GM12873 (cell line): ENCODE results near the gene SFR1.

Source experiments
- TF ChIP-seq, protein P1 (sequence below): IDR thresholded peaks from 2 replicates; pipeline ENCODE4 v1.5.1; 2012; ENCODE audit warnings: low read depth, mild to moderate bottlenecking, moderate library complexity, low read length, control low read depth; ENCODE audit not compliant: insufficient read depth; ENCODE audit errors: missing control alignments

Gene SFR1

DNA sequence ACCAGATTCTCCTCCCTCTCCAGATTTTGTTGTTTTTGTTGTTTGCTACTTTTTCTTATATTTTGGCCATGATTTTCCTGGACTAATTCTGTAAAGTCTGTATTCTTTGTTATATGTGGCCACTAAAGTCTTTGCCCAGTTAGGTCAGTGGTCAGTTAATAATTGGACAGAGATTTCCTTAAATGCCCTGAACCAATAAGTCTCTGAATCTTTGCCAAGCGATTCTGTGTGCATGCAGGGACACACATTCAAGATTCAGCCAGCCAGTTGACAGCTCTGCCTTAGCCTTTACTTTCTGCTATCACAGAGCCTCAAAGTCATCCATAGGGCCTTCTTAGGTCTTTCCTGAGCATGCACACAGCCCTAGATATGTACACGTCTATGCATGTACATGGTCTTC lies 25.3 kb upstream of the SFR1 start:
- TF ChIP-seq, protein P1, sequence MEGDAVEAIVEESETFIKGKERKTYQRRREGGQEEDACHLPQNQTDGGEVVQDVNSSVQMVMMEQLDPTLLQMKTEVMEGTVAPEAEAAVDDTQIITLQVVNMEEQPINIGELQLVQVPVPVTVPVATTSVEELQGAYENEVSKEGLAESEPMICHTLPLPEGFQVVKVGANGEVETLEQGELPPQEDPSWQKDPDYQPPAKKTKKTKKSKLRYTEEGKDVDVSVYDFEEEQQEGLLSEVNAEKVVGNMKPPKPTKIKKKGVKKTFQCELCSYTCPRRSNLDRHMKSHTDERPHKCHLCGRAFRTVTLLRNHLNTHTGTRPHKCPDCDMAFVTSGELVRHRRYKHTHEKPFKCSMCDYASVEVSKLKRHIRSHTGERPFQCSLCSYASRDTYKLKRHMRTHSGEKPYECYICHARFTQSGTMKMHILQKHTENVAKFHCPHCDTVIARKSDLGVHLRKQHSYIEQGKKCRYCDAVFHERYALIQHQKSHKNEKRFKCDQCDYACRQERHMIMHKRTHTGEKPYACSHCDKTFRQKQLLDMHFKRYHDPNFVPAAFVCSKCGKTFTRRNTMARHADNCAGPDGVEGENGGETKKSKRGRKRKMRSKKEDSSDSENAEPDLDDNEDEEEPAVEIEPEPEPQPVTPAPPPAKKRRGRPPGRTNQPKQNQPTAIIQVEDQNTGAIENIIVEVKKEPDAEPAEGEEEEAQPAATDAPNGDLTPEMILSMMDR = no peak

DNA sequence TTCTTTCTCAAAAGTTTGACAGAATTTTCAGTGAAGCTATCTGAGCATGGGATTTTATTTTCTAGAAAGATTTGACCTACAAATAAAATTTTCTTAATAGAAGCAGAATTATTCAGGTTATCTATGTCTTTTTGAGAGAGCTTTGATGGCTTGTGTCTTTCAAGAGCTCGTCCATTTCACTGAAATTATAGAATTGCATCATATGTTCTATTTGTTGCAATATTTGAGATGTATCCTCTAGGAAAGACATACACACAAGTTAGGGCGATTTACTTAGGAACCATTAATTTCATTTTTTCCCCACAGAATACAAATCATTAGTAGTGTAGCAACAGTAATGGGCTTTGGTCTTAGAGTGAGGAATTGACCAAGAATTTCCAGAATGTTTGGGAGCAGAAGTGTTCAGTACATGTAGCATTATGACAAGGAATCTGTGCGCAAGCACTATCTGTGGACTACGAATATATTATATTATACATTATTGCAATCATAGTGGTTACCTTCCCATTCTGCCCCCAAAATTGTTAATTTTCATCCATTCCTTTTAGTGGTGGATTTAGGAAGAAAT lies 23.5 kb upstream of the SFR1 start:
- TF ChIP-seq, protein P1 = no peak

DNA sequence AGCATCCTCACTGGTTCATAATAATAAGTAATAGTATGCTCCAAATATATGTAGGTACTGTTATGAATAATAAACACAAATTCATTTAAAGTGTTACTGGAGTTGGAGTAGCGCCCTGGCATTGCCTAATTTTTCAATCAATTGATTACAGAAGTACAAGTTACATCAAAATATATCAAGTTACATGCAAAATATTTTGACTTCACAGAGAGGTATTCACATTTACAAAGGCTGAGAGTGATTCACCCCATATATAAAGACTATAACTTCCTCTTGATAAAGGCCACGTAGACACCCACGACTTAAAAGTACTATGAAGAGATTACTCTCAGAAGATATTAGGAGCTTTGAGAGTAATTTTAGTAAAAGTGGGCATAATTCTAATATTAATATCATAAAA lies 22.7 kb upstream of the SFR1 start:
- TF ChIP-seq, protein P1 = no peak

DNA sequence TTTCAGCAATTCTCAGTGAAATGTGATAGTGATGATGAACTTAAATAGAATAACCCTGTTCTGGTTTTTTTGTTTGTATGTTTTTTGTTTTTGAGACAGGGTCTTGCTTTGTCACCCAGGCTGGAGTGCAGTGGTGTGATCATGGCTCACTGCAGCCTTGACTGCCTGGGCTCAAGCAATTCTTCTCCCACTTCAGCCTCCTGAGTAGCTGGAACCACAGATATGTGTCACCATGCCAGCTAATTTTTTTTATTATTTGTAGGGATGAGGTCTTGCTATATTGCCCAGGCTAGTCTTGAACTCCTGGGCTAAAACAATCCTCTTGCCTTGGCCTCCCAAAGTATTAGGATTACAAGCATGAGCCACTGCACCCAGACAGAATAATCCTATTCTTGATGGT lies 22.0 kb upstream of the SFR1 start:
- TF ChIP-seq, protein P1 = no peak

DNA sequence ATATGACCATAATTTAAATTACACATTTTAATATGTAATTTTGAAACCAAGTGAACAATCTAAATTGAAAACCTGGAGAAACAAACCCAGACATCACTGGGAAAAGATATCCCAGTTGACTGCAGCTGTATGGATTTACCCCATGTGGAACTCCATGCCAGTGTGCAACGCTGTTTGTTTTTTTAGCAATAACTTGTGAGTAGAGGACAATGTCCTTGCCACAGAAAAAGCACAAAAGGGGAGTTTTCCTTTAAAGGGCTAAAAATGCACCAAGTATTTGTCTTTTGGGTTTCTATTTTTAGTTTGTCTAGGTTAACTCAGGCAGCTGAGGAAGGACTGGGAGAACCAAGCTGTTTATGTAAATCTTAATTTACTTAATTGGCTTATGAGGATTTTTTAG lies 21.2 kb upstream of the SFR1 start:
- TF ChIP-seq, protein P1 = no peak

DNA sequence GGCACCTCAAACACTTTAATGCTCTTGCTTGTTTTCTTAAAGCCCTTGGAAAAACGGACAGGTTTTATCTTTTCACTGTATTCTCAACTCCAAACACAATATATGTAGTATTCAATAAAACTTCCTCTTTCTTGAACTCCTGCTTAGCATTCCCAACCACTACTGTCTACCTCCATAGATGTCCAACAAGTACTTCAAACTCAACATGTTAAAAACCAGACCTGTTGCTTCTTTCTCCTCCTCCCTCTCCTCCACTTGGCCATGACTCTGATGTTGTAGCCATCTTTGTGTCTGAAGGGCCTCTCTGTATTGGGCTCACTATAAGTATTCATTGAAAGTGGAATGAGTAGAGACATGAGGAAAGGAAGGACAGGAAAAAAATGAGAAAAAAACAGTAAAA lies 20.1 kb upstream of the SFR1 start:
- TF ChIP-seq, protein P1 = no peak

DNA sequence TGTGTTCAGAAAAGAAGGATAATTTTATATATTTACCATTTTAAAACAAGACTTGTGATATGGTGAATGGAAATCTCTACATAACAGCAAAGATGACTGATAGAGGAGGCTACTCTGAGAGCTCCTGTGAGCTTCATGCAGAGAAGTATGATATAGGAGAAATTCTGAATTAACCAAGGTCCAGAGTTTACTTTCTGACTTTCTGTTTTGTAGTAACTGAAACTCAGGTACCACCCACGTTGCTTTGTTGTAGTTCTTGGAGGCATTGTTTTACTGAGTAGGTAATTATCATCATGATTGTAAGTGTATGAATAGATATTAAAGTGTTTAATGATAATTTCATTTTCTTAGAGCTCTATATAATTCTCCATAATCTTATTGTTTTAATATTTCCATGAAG lies 18.0 kb upstream of the SFR1 start:
- TF ChIP-seq, protein P1 = no peak
